Effector CD8-positive, alpha-beta T cell (primary cell): Measurements from ENCODE around the gene SKAP2.

Experiments
- DNase-seq: peaks from one replicate; lab custom pipeline; 2025; lab: John Stamatoyannopoulos, UW

The SKAP2 gene

GRCh38 chr7:26638140-26638539, 226.2 kb downstream of the SKAP2 start:
- no peak for DNase-seq

DNA sequence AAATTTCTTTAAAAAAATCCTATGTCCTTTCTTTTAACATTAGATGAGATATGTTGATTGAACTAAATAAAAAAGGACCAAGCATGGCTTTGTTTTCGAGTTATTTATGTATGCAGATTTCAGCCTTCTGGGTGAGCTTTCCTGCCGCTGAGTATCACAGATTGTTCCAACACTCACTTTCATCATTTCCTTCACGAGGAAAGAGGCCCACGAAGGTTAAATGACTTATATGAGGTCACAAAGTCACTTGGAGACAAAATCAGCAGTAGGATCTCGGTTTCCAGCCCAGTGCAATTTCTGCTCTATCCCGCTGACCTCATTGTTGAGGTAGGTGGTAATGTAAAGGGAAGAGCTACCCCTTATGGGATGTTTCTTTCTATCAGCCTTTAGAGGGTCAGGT, 226.8 kb downstream of the SKAP2 start:
- no peak for DNase-seq

DNA sequence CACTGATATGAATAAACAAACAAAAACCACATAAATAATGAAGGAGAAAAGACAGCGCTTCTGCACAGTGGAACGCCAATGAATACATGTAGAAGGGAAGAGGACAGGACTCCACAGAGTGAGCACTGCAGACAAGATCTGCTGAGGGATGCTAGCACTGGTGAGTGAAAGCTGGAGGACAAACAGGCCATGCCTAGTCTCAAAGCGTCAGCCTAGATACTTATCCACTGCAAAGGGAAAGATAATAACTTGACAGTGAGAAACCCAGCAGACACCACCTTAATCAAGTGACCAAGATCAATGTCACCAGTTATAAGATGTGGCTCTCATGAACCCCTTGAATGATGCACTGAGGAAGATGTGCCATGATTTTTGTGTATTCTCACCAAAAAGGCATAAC, 227.6 kb downstream of the SKAP2 start:
- no peak for DNase-seq

GRCh38 chr7:26633557-26633956, 230.8 kb downstream of the SKAP2 start:
- DNase-seq, result no peak

DNA sequence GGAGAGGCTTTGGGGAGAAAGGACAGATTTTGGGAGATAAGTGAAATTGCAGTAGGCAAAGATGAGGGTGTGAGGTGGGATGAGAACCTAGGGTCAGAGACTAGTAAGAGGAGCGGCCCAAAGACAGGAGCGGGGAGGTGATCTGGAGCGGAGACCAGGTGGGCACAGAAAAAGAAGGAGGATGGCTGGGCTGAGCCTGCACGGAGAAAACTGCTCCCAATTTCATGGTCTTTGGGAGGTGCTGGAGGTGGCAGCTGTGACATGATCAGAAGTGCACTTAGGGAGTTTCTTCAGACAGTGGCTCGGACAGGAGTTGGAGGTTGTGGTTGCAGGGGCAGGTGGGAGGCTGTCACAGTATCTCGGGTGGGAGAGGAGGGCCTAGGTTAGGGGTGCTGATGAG, 232.8 kb downstream of the SKAP2 start:
- DNase-seq, result no peak

- DNase-seq, result no peak
These were observed 233.3 kb downstream of the SKAP2 start for GRCh38 chr7:26630941-26631580.

GRCh38 chr7:26630361-26630760, 234.0 kb downstream of the SKAP2 start:
- DNase-seq, result no peak

DNA sequence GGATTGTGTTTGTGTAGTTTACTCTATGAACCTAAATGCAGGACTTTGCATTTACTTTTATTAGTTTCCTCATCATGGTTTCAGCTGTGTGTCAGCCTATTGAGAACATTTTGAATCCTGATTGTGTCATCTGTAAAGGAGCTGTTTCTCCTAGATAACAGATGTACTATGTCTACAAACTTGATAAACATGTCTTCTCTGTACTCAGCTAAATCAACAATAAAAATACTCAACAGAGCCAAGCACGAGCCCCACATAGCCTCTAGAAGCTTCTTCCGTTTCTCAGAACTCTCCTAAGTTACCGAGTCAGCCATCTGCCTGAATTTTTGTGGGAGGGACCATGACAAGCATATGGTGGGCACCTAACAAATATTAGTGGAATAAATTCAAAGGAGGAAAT, 234.7 kb downstream of the SKAP2 start:
- no peak for DNase-seq

- DNase-seq, result no peak
These were observed 236.5 kb downstream of the SKAP2 start for GRCh38 chr7:26627891-26628341.

DNA sequence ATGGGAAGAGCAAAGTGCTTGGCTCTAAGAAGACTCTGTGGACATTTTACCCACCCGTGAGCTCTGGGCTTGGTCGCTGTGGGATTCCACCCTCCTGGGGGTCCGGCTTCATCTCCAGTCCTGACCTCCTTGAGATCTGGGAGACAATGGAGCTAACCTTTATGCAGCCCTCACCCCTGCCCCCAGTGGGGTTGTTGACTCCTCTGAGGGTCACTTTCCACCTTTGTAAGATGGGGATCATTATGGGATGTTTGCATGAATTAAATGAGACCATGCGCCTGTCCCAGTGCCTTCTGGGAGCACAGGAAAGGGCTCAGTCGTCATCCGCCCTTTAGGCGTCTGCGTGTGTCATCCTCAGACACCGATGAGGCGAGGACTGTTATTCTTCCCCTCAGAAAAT, 237.2 kb downstream of the SKAP2 start:
- no peak for DNase-seq

DNA sequence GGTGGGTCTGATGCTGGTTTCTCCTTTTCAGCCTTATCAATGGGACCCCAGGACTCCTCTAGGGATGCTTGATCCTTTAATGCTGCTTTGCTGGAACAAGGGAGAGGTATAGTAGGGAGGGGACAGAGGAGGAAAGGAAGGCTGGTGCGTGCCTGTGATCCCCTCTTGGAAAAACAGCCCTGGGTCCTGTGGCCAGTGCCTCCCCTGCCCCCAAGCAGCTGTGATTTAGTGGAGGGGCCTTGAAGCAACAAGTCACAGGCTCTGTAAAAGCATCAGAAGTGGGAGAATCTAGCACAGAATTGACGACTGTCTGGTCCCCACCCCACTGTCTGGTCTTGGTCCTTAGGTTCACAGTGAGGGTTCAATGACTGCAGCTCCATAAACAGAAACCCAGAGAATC, 237.7 kb downstream of the SKAP2 start:
- no peak for DNase-seq

DNA sequence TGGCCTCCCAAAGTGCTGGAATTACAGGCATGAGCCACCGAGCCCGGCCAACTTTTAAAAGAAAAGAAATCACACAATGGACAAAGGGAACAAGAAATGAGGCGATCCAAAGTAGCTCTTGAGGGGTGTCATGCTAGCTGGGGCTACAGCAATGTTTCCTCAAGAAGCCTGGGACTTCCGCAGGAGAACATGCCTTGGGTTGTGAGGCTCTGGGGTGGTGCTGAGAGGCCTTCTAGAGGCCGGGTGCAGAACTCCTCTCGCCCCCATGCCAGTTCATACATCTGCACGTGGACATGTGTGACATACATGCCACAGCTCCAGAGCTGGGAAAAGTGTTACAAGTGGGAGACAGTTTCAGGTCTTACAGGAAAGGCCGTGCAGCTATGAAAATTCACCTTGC, 238.2 kb downstream of the SKAP2 start:
- no peak for DNase-seq

- no peak for DNase-seq
These were observed 239.1 kb downstream of the SKAP2 start for GRCh38 chr7:26625286-26625685.

DNA sequence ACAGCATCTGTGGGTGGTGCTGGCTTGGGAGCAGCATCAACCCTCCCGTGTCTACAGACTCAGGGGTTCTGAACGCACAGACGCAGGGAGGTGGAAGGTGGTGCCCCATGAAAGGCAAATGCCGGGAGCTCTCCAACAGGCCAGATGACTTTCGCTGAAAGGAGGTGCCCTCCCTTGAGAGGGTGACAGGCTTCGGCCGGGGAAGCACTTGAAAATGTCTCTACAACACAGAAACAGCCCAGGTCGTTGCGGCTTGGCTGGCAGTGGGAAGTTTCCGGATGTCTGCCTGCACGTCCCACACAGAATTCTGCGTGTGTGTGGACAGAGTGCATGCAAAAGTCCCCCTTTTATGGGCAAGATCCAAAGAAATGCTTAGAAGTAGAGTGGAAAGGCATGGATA, 239.6 kb downstream of the SKAP2 start:
- no peak for DNase-seq

DNA sequence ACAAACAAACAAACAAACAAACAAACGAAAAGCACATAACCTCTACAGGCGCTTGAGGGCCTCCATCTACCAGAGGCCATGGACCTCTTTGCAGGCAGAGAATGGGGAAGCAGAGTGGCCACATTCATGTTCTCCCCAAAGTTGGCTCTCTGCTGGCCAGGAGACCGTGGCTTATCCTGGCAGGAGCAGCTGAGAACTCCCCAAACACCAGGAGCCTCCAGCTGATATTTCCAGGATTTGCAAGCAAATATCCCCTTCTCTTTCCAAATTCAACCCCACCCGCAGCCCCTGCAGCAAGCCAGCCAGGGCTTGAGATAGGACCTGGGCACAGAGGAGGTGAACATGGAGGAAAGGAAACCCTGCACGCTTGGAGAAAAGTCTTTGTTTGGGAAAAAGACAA, 240.0 kb downstream of the SKAP2 start:
- DNase-seq, result no peak

GRCh38 chr7:26620352-26620751, 244.0 kb downstream of the SKAP2 start:
- DNase-seq, result no peak

GRCh38 chr7:26619348-26619984, 244.9 kb downstream of the SKAP2 start:
- no peak for DNase-seq

- DNase-seq, result no peak
These were observed 245.5 kb downstream of the SKAP2 start for GRCh38 chr7:26618898-26619297.

DNA sequence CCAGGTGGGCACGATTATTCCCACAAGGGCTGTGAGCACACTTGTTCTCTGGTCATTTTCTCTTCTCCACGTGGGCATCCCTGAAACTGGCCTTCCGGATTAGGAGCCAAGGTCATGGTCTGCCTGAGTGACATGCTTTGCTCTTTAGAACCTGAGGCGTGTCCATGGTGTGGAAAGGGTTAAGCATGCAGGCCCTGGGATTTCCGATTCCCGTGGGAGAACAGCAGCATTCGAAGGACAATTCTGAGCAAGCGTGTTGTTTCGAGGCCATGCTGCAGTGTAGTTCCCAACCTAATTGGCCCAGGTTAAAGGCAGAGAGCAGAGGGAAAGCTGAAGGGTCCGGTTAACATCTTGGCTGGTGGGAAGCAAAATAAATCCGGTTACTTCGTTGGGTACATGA, 245.9 kb downstream of the SKAP2 start:
- DNase-seq, result no peak
